A549 (cell line): ENCODE data around the gene CD84. TPM values are rescaled to one million over a fixed set of nuclear protein-coding genes. Genes with fewer than 3 reads are reported as not detected.

Source experiments
- ATAC-seq, 2 experiments: fragments of 200-7000 bp in 1 of 2; fragments of >200 bp in 1 of 2; cut with Nextera tagmentation in 1 of 2; cut with Tn5 transposase in 1 of 2; 3 replicates each; pipeline versions ENCODE4 v1.8.0 to v1.9.1; 2018 to 2020; ENCODE audit warnings: mild to moderate bottlenecking in 1 of 2, moderate library complexity in 1 of 2
- CTCF ChIA-PET: fragments of 300-600 bp; sonication (Branson Sonifier 250); formaldehyde crosslinking; extraction: SDS; loops from one replicate; lab custom pipeline; 2021; ENCODE audit warnings: antibody characterized with exemption, inconsistent platforms; lab: Yijun Ruan, JAX
- POLR2A ChIA-PET: fragments of 350-600 bp; formaldehyde crosslinking; extraction: SDS; loops from one replicate; lab custom pipeline; 2021; ENCODE audit warnings: antibody characterized with exemption, inconsistent platforms; lab: Yijun Ruan, JAX
- DNase-seq, 2 experiments: peaks; one replicate each; pipeline versions ENCODE4 v3.0.0 to v3.0.0-alpha.2; 2011 to 2016; ENCODE audit warnings: low read depth in 1 of 2, low spot score in 1 of 2
- FAIRE-seq: peaks from 2 replicates; lab custom pipeline; 2011; peaks lifted over from hg19 to GRCh38; lab: Jason Lieb, UNC
- H3K27ac ChIP-seq, 2 experiments: fragments of >200 bp; sonication (Bioruptor Twin); formaldehyde crosslinking; 3 replicates each; pipeline ENCODE4 v1.5.1; 2016 to 2017
- H3K4me1 ChIP-seq: fragments of >200 bp; sonication (Bioruptor Twin); formaldehyde crosslinking; 3 replicates; pipeline ENCODE4 v1.6.1; 2016
- H3K4me2 ChIP-seq: fragments of >200 bp; sonication (Bioruptor Twin); formaldehyde crosslinking; 3 replicates; pipeline ENCODE4 v1.6.1; 2016
- H3K4me3 ChIP-seq: fragments of >200 bp; sonication (Bioruptor Twin); formaldehyde crosslinking; 3 replicates; pipeline ENCODE4 v1.5.1; 2016
- H3K9me3 ChIP-seq: fragments of >200 bp; sonication (Bioruptor Twin); formaldehyde crosslinking; 3 replicates; pipeline ENCODE4 v1.6.1; 2016
- ATOH8 ChIP-seq: fragments of 250-450 bp; sonication (Bioruptor Pico); IDR thresholded peaks from 2 replicates; pipeline ENCODE4 v1.5.0; 2020; ENCODE audit warnings: low read depth, mild to moderate bottlenecking, moderate library complexity
- BCL3 ChIP-seq: fragments of >200 bp; sonication (Bioruptor Twin); formaldehyde crosslinking; IDR thresholded peaks from 3 replicates; pipeline ENCODE4 v1.6.1; 2016
- BHLHE40 ChIP-seq: IDR thresholded peaks from 2 replicates; pipeline ENCODE4 v1.6.1; 2012; ENCODE audit warnings: low read depth, low read length, inconsistent platforms
- CBX2 ChIP-seq: fragments of 200-600 bp; sonication (generic); IDR thresholded peaks from 2 replicates; pipeline ENCODE4 v1.6.1; 2016; ENCODE audit warnings: low read depth, mild to moderate bottlenecking, borderline replicate concordance
- CBX8 ChIP-seq: fragments of 200-600 bp; sonication (generic); IDR thresholded peaks from 2 replicates; pipeline ENCODE4 v1.6.1; 2016
- CHD4 ChIP-seq: fragments of 200-600 bp; sonication (generic); IDR thresholded peaks from 2 replicates; pipeline ENCODE4 v1.6.1; 2016; ENCODE audit warnings: antibody characterized with exemption, mild to moderate bottlenecking, borderline replicate concordance
- EHMT2 ChIP-seq: fragments of 200-600 bp; sonication (generic); IDR thresholded peaks from 2 replicates; pipeline ENCODE4 v1.6.1; 2016; ENCODE audit warnings: antibody characterized with exemption, low read depth, mild to moderate bottlenecking, moderate library complexity
- EP300 ChIP-seq, 2 experiments: fragments of >200 bp; sonication (Bioruptor Twin); formaldehyde crosslinking; IDR thresholded peaks; 2 replicates in 1 of 2; 3 replicates in 1 of 2; pipeline ENCODE4 v1.6.1; 2016 to 2017
- FOSB ChIP-seq: fragments of 250-450 bp; sonication (Bioruptor Pico); IDR thresholded peaks from 2 replicates; pipeline ENCODE4 v1.5.0; 2020; ENCODE audit warnings: mild to moderate bottlenecking, moderate library complexity
- GATA3 ChIP-seq: IDR thresholded peaks from 2 replicates; pipeline ENCODE4 v1.6.1; 2012; ENCODE audit warnings: borderline replicate concordance
- HES2 ChIP-seq: fragments of >200 bp; sonication (Bioruptor Twin); formaldehyde crosslinking; IDR thresholded peaks from 2 replicates; pipeline ENCODE4 v1.6.1; 2016
- JUN ChIP-seq, 2 experiments: fragments of >200 bp; sonication (Bioruptor Twin); formaldehyde crosslinking; IDR thresholded peaks; 2 replicates in 1 of 2; 3 replicates in 1 of 2; pipeline ENCODE4 v1.6.1; 2016 to 2017
- KDM5A ChIP-seq: fragments of 200-600 bp; sonication (generic); IDR thresholded peaks from 2 replicates; pipeline ENCODE4 v1.6.1; 2016; ENCODE audit warnings: antibody characterized with exemption, mild to moderate bottlenecking
- MAFK ChIP-seq: fragments of 450-650 bp; IDR thresholded peaks from 2 replicates; pipeline ENCODE4 v1.6.1; 2014; ENCODE audit not compliant: partially characterized antibody
- MAX ChIP-seq: IDR thresholded peaks from 2 replicates; pipeline ENCODE4 v1.6.1; 2012
- MAZ ChIP-seq: fragments of 150-350 bp; IDR thresholded peaks from 2 replicates; pipeline ENCODE4 v1.6.1; 2014; ENCODE audit warnings: antibody characterized with exemption, low read depth, low read length, borderline replicate concordance
- NPAS2 ChIP-seq: fragments of 250-450 bp; sonication (Bioruptor Pico); IDR thresholded peaks from 2 replicates; pipeline ENCODE4 v1.8.0; 2022; ENCODE audit warnings: mild to moderate bottlenecking, moderate library complexity, borderline replicate concordance
- POLR2A ChIP-seq: IDR thresholded peaks from 2 replicates; pipeline ENCODE4 v1.6.1; 2012; ENCODE audit warnings: mild to moderate bottlenecking, low read length
- RAD21 ChIP-seq, 2 experiments: fragments of >200 bp in 1 of 2; sonication (Bioruptor Twin) in 1 of 2; formaldehyde crosslinking in 1 of 2; IDR thresholded peaks in 1 of 2; conservative IDR thresholded peaks in 1 of 2; 2 replicates in 1 of 2; 3 replicates in 1 of 2; pipeline ENCODE4 v1.6.1; 2012 to 2018; ENCODE audit warnings: inconsistent platforms in 1 of 2
- TFCP2L1 ChIP-seq: fragments of 250-450 bp; sonication (Bioruptor Pico); IDR thresholded peaks from 2 replicates; pipeline ENCODE4 v1.5.0; 2021; ENCODE audit warnings: mild to moderate bottlenecking
- USF2 ChIP-seq: fragments of 450-650 bp; IDR thresholded peaks from 2 replicates; pipeline ENCODE4 v1.6.1; 2014; ENCODE audit warnings: antibody characterized with exemption
- ZFP36 ChIP-seq: fragments of 450-650 bp; IDR thresholded peaks from 2 replicates; pipeline ENCODE4 v1.6.1; 2014; ENCODE audit warnings: borderline replicate concordance; ENCODE audit not compliant: partially characterized antibody
- ZNF302 ChIP-seq: fragments of 250-450 bp; sonication (Bioruptor Pico); IDR thresholded peaks from 2 replicates; pipeline ENCODE4 v1.9.0; 2021; ENCODE audit warnings: inconsistent platforms, mild to moderate bottlenecking, moderate library complexity
- WGBS: methylation state at CpG from one replicate; pipeline ENCODE4 v1.1.6; 2017; ENCODE audit errors: missing lambda C conversion rate; 5-methylcytosine and 5-hydroxymethylcytosine counted together
- polyA plus RNA-seq, 4 experiments: library from polyadenylated mRNA; depleted of rRNA in 3 of 4; stranded (reverse); fragments of >200 nt; fragmentation: RNase III in 1 of 4; extraction: RNeasy Plus Mini Kit Qiagen cat#74134 plus additional on column Dnase treatment in 1 of 4; gene quantifications; 2 replicates in 3 of 4; 3 replicates in 1 of 4; pipeline ENCODE4 v1.2.3, GENCODE V29; 2011 to 2017

Gene CD84
- polyA plus RNA-seq, 2 of the 4 experiments (the other 2 are of a cell fraction): not detected

GRCh38 chr1:160597705-160598104 is 18.4 kb upstream of the CD84 start:
- FAIRE-seq (no peak), ATAC-seq (no peak), DNase-seq (no peak)
- CTCF ChIA-PET: interaction anchor here (0.7 to 1.5 kb wide), 4 partner anchors 9 to 243 kb away, joined by 3 to 6 read pairs (median 4); no protein-coding TSS in a partner anchor
- Histone ChIP-seq H3K27ac (no peak overlapping the region), H3K4me1 (no peaks in the 10 kb centered on the region), H3K9me3 (peaks cover 11% of the 10 kb centered on the region), H3K4me2 (no peak overlapping the region), H3K4me3 (no peak overlapping the region)
- WGBS: 33% methylated on average over 2 of the region's 2 CpGs
- POLR2A ChIA-PET: no interaction called here
- TF ChIP-seq MAX (no peak), HES2 (no peak), NPAS2 (CRISPR knock-in tag) (no peak), ZFP36 (no peak)

- no peak for DNase-seq
- ATAC-seq: no peak
- TF ChIP-seq GATA3: no peak
- TF ChIP-seq FOSB (CRISPR knock-in tag): no peak
- TF ChIP-seq ZNF302: no peak
- TF ChIP-seq NPAS2 (CRISPR knock-in tag): no peak
- TF ChIP-seq USF2: no peak
- TF ChIP-seq MAZ: no peak
- H3K9me3 ChIP-seq: peaks cover 11% of the 10 kb centered on the region
- FAIRE-seq: no peak
- 88% methylated on average over 1 of the region's 1 CpG for WGBS
- ChIA-PET POLR2A (no interaction called here), CTCF (interaction anchor here (0.6 to 1.5 kb wide), 2 partner anchors 10 to 103 kb away, joined by 3 to 5 read pairs; no protein-coding TSS in a partner anchor)
- no peak overlapping the region for H3K27ac ChIP-seq
- no peak overlapping the region for H3K4me3 ChIP-seq
- H3K4me2 ChIP-seq: no peak overlapping the region
- H3K4me1 ChIP-seq: no peaks in the 10 kb centered on the region
These were observed 17.8 kb upstream of the CD84 start for GRCh38 chr1:160597051-160597450.

GRCh38 chr1:160590488-160590887 is 11.2 kb upstream of the CD84 start:
- FAIRE-seq (no peak), DNase-seq (no peak), ATAC-seq (no peak)
- H3K4me2 ChIP-seq: no peak overlapping the region
- 13% methylated on average over 1 of the region's 1 CpG for WGBS
- POLR2A ChIA-PET: no interaction called here
- no peak overlapping the region for H3K4me3 ChIP-seq
- CTCF ChIA-PET: interaction anchor here (1.4 to 2.4 kb wide), 2 partner anchors 16 to 85 kb away, joined by 3 to 16 read pairs; no protein-coding TSS in a partner anchor
- H3K9me3 ChIP-seq: no peaks in the 10 kb centered on the region
- H3K27ac ChIP-seq: no peak overlapping the region
- H3K4me1 ChIP-seq: no peaks in the 10 kb centered on the region
- TF ChIP-seq EP300 (IDR thresholded peaks at IDR 0.05) (no peak), MAFK (no peak), RAD21 (conservative IDR thresholded peaks at IDR 0.05 in 1 of 2, IDR thresholded peaks at IDR 0.05 in 1 of 2) (no peak), GATA3 (no peak), BHLHE40 (no peak), FOSB (CRISPR knock-in tag) (no peak), POLR2A (no peak), CBX8 (no peak), ATOH8 (CRISPR knock-in tag) (no peak), EHMT2 (no peak), KDM5A (no peak), TFCP2L1 (CRISPR knock-in tag) (no peak), CBX2 (no peak), CHD4 (no peak), BCL3 (no peak), JUN (IDR thresholded peaks at IDR 0.05) (no peak), MAX (no peak)
